Measurements from ENCODE around the gene ZNF813.
A peak's percentile ranks its signal among the peaks of the same experiment; 100 is the strongest.
"Not testable (repeated sequence)": the region's sequence is repeated elsewhere in the genome, so short reads cannot be mapped to it uniquely, and the experiment has no call there.

Gene ZNF813

DNA sequence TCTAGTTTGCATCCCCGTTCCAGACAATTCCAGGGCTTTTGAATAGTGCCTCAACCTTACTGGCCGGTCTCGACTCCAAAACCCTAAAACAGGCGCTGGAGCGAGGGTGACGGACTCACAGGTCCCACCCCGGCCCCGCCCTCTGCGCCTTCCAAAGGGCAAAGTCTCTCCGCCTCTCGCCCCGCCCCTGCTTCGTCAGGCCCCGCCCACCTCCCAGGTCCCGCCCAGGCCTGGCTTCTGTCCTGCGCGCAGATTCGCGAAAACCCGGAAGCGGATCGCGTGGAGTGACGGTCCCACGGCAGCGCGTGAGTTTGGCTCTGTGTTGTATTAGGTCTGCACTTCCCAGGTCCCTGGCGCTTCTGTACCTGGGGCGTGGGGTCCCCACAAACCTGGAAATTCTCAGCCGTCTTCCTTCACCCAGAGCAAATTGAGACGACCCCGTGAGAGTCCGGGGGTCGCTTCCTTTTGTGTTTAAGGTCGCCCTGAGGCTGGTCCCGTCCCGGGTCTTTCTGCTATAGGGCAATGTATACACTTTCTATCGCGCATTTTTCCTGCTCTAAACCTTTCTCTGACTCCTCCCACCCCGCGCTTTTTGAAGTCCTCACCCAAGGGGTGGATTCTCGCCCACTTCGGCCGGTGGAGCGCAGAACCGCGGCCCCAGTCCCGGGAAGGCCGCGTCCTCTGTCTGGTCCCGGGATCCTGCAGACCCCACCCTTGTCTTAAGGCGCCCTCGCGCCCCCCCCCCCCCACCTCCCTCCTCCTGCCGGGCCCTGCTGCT lies at the start of gene ZNF813:
Gene ZNF813, plus strand, starts transcription at position 249 of the 778 bp plus-strand sequence. CDS start 16,090 bp downstream, outside the sequence.
- peak; percentile 92 for DNase-seq (ENCODE audit: low read depth)

- DNase-seq (ENCODE audit: low read depth) = not testable (repeated sequence)
These were observed 46.8 kb upstream of the ZNF813 start for GRCh38 chr19:53420520-53421315.

DNA sequence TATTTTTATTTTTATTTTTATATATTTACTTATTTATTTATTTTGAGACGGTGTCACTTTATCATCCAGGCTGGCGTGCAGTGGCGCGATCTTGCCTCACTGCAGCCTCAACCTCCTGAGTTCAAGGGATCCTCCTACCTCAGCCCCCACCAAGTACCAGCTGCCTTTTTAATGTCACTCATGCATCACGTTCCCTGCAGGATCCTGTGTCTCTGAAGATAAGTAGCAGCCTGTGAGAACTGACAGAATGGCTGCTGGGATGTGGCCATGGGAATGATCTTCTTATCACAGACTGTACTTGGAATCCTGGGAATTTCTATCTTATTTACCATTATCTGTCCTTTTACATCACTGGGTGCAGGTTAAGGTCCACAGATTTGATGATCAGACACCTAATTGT lies 45.0 kb upstream of the ZNF813 start:
- no peak for DNase-seq (ENCODE audit: low read depth)

DNA sequence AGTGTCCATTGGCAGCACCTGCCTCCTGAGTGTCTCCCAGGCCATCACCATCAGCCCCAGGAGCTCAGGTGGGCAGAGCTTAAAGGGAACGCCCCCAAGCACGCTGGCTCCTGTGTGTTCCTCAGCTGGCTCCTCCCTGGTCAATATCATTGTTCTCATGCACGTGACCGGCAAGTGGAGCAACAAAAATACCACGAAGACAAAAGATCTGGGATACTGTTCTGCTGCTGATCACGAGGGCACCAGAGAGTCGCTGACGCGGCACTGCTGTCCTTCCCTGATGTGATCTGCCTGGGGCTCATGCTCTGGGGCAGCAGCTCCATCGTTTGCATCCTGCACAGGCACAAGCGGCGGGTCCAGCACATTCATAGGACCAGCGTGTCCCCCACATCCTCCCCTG lies 44.5 kb upstream of the ZNF813 start:
- DNase-seq (ENCODE audit: low read depth) = not testable (repeated sequence)

- DNase-seq (ENCODE audit: low read depth) = not testable (repeated sequence)
These were observed 43.9 kb upstream of the ZNF813 start for GRCh38 chr19:53423680-53424079.

- DNase-seq (ENCODE audit: low read depth) = peak; percentile 54
These were observed 42.5 kb upstream of the ZNF813 start for GRCh38 chr19:53424968-53425597.

GRCh38 chr19:53431399-53432087 lies 36.0 kb upstream of the ZNF813 start, which contains the start of gene ZNF761:
TSS of gene ZNF761 (plus strand) at chr19:53431984. CDS start at chr19:53447269, 15,285 bp downstream.
- peak; percentile 96 for DNase-seq (ENCODE audit: low read depth)

DNA sequence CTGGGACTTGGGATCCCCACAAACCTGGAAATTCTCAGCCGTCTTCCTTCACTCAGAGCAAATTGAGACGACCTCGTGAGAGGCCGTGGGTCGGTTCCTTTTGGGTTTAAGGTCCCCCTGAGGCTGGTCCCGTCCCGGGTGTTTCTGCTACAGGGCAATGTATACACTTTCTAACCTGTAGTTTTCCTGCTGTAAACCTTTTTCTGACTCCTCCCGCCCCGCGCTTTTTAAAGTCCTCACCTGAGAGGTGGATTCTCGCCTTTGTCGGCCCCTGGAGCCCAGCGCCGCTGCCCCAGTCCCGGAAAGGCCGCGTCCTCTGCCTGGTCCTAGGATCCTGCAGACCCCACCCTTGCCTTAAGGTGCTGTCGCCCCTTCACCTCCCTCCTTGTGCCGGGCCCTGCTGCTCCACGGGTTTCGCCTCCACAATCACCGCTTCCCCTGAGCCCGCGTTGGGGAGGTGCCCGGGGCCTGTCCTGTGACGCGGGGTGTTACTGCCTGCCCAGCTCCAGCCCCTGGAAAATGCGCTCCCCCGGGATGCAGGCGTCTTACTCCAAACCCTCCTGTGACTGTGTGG lies 35.4 kb upstream of the ZNF813 start:
- DNase-seq (ENCODE audit: low read depth) = peak; percentile 3

DNA sequence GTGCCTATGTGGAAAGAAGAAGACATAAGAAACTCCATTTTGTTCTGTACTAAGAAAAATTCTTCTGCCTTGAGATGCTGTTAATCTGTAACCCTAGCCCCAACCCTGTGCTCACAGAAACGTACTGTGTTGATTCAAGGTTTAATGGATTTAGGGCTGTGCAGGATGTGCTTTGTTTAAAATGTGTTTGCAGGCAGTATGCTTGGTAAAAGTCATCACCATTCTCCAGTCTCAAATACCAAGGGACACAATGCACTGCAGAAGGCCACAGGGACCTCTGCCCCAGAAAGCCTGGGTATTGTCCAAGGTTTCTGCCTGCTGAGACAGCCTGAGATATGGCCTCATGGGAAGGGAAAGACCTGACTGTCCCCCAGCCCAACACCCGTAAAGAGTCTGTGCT lies 23.7 kb upstream of the ZNF813 start:
- DNase-seq (ENCODE audit: low read depth) = not testable (repeated sequence)

DNA sequence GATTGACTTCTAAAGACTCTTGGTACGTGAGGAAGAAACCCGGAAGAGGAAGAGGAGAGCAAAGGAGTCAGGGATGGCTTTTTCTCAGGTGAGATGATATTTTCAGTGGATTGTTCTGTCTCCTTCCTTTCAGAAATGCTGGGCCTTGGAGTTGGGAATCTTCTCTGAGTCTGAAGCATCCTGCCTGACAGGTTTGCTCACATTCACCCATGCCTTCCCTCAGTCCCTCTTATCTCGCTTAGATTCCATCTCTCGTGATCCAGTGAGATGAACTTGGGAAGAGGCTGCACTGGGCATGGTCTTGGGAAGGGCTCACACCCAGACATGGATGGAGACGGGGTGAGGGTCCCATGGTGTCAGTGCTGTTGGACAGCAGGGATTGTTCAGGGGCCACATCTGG lies 20.3 kb upstream of the ZNF813 start:
- not testable (repeated sequence) for DNase-seq (ENCODE audit: low read depth)

- DNase-seq (ENCODE audit: low read depth) = no peak
These were observed 11.7 kb upstream of the ZNF813 start for GRCh38 chr19:53455828-53456227.

GRCh38 chr19:53460131-53460721 lies 7.3 kb upstream of the ZNF813 start:
- DNase-seq (ENCODE audit: low read depth) = not testable (repeated sequence)

DNA sequence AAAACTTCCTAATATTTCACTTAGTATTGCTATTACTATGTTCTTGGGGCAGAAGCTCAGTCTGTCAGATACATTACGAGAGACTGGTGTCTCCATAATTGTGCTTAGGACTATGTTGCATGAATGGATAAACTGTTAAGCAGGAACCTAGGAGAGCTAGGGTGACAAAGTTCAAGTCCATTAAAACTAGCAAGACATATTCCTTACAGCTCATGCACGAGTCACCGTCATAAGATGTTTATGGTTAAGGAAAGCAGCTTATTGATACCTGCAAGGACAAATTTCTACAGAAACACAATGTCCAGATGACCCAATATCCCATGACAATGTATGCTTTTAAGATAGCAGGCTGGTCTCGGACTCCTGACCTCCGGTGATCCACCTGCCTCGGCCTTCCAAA lies 5.7 kb upstream of the ZNF813 start:
- no peak for DNase-seq (ENCODE audit: low read depth)

- no peak for DNase-seq (ENCODE audit: low read depth)
These were observed 4.7 kb upstream of the ZNF813 start for GRCh38 chr19:53462861-53463260.

- DNase-seq (ENCODE audit: low read depth) = no peak
These were observed 4.3 kb upstream of the ZNF813 start for GRCh38 chr19:53463263-53463662.

- DNase-seq (ENCODE audit: low read depth) = peak; percentile 2
These were observed 628 bp upstream of the ZNF813 start for GRCh38 chr19:53466726-53467484.

GRCh38 chr19:53468628-53469027 lies 1.1 kb downstream of the ZNF813 start:
- DNase-seq (ENCODE audit: low read depth) = not testable (repeated sequence)

- DNase-seq (ENCODE audit: low read depth) = no peak
These were observed 4.4 kb downstream of the ZNF813 start for GRCh38 chr19:53471916-53472315.

DNA sequence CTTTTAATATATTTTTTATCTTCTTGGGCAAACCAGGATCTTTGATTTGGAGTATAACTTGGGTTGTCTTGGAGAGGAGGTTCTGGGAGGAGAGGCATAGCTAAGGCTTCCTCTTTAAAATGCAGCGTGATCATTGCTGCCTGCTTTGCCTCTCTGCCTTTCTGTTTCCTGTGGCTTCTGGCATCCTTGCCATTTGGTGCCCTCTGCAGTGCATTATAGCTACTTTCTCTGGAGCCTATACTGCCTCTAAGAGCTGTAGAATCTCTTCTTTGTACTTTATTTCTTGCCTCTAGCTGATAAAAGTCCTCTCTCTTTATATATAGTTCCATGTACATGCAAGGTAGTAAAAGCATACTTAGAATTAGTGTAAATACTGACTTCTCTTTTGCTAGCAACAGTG lies 7.3 kb downstream of the ZNF813 start:
- not testable (repeated sequence) for DNase-seq (ENCODE audit: low read depth)

DNA sequence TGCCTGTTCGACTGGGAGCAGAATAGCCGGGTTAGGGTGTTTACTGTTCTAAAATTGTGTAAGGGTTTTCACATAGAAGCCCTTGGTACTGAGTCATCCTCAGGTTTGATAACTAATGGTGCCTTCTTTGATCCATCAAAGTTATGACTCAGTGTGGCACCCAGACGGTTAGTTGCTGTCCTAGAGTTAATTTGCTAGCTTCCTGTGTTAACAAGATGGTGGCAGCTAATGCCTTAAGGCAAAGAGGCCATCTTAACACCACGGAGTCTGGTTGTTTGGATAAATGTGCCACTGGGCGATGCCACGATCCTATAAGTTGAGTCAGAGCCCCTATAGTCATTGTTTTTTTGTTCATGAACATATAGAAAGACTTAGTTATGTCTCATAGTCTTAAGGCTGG lies 7.9 kb downstream of the ZNF813 start:
- not testable (repeated sequence) for DNase-seq (ENCODE audit: low read depth)
